Measurements from ENCODE around the gene INTS11.

GRCh38 chr1:1318777-1319645 is 5.4 kb downstream of the INTS11 start:
- TF ChIP-seq POLR2A (IDR thresholded peaks at IDR 0.05; ENCODE audit: low read depth, low read length) (no peak), POLR2AphosphoS5 (IDR thresholded peaks at IDR 0.05; ENCODE audit: low read depth, low read length) (no peak)

All from GM12891 (cell line).